ENCODE measurements around the gene RDH8.
A peak's percentile ranks its signal among the peaks of the same experiment; 100 is the strongest.
"Not testable (repeated sequence)": the region's sequence is repeated elsewhere in the genome, so short reads cannot be mapped to it uniquely, and the experiment has no call there.

Gene RDH8

DNA sequence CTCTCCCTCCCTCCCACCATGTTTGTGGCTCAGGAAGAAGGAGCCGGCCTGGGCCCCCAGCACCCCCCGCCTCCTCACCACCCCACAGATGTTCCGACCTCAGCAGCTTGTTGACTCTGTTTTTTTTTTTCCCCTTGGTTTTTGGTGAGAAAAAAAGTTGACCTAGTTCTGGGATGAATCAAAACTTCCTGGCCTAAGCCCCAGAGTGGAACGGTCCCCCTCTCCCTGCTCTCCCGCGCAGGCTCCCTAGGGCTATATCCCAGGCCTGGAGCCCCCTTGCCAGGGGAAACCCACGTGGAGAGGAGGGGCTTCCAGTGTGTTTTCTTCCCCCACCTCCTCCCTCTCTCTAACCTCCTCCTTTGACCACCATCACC, 7.0 kb upstream of the RDH8 start:
- DNase-seq, result no peak

DNA sequence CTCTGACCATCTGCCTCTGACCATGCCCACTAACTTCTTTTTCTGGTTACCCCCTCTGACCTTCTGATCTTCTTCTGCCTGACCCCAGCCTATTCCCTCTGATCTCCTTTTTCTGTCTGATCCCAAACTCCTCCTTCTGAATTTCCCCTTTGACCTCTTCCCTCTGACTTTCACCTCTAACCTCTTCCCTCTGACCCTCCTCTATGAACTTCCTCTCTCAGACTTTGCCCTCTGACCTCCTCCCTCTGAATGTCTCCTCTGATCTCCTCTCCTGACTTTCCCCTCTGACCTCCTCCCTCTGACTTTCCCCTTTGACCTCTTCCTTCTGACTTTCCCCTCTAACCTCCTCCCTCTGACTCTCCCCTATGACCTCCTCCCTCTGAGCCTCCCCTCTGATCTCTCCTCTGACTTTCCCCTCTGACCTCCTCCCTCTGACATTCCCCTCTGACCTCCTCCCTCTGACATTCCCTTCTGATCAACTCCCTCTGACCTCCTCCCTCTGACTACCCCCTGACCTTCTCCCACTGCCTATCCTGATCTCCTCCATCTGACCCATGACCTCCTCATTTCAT, 6.4 kb upstream of the RDH8 start:
- DNase-seq, result no peak

DNA sequence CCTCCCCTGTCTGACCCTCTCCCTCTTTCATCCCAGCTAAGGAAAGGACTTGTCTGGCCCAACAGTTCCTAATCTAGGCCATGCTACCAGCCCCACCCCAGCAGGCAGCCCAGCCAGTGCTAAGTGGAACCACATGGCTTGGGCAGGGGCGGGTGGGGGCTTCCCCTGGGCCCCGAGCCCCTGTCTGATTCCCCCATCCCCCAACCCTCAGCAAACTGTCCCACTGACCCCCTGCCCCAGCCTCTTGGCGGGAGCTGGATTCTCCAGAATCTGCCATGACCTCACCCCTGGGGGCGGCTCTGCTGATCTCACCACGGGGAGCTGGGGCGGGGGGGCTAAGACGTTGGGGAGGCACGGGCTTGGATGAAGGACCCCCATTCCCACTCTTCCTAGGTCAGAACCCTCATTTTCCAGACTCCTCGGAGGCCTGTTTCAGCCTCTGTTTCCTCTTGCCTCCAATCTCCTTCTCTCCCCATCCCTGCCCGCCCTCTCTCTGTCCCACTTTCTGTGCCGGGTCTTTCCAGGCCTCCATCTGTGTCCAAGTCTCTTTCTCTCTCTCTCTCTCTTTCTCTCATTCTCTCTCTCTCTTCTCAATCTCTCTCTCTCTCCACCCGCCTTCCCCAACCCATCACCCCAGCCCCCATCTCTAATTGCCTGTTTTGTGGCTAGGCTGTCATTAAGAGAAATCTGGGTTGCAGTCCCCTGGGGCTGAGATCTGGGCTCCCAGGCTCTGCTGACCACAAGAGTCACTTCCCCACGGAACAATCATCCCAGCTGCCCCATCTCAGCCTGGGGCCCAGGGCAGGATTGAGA, 5.7 kb upstream of the RDH8 start:
- DNase-seq, result no peak

DNA sequence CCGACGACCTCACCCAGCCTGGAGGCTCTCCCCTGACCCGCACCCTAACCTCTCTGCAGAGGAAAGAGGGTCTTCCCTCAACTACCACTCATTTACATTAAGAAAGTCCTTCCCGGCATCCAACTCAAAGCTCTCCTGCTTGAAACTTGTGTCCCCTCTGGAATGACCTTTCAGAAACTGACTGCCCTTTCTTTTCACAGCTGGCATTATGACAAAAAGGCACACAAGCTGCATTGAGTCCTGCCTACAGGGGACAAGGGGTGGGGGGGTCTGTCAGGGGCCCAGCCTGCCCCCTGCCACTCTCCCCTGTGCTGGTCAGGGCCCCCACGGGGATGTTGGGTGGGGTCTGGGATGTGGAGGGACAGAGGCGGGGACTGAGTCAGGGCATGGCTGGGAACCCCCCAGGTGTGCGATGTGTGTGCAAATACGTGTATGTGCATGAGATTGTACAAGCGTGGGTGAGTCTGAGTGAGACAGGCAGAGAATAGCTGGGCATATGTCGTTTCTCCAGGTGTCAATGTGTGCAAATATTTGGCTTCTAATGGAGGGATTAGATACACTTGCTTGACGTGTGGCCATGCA, 5.0 kb upstream of the RDH8 start:
- no peak for DNase-seq

DNA sequence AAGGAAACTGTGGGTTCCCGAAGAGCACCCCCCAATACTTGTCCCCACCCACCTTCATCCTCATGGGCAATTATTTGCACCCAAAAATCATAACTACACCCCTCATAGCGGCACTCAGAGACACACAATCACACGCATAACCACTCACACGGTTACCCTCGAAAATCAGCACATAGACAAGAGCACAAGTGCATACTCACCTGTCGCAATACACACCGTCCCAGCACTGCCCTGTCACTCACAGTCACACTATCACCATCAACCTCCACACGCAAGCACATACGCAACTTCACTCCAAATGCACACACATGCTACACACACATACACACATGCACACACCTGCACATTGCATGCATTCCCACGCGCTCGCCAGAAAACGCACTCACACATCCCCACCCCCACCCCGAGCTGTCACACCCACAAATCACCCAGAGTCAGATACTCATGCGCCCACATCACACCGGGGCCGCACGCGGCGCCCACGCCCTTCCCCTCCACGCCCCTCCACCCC, 3.5 kb upstream of the RDH8 start:
- no peak for DNase-seq

DNA sequence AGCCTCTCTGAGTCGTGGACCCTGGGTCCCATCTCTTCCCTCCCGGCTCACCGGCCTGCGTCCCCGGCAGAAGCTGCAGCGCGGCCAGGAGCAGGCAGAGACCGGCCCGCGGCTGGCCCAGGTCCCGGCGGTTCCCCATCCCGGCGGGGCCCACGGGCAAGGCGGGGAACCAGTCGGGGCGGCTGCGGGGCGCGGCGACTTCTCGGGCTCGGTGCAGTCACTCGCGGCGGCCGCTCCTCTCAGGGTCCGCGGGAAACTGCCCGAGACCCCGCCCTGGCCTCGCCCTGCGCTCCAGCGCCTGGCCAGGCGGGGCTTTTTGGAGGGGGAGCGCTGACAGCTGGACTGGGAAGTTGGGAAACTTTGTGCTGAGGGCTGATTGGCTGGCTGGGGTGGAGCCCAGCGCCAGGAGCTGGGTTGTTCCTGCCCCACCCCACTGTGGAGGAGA, 3.0 kb upstream of the RDH8 start, which contains the start of gene COL5A3:
TSS of gene COL5A3 (minus strand) at position 258 of the 445 bp plus-strand sequence. CDS start at position 139, 119 bp downstream.
- DNase-seq, result no peak

DNA sequence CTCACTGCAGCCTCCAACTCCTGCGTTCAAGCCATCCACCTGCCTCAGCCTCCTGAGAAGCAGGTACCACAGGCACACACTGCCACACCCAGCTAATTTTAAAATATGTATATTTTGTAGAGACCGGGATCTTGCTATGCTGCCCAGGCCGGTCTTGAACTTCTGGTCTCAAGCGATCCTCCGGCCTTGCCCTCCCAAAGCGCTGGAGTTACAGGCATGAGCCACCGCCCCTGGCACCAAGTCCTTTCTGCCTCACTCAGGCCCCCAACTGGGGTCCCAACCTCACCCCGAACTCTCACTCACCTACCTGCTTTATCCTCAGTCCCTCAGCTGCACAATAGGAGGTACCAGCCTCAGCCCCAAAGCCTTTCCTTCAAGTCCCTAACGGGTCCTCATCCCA, 2.3 kb upstream of the RDH8 start:
- DNase-seq, result no peak

DNA sequence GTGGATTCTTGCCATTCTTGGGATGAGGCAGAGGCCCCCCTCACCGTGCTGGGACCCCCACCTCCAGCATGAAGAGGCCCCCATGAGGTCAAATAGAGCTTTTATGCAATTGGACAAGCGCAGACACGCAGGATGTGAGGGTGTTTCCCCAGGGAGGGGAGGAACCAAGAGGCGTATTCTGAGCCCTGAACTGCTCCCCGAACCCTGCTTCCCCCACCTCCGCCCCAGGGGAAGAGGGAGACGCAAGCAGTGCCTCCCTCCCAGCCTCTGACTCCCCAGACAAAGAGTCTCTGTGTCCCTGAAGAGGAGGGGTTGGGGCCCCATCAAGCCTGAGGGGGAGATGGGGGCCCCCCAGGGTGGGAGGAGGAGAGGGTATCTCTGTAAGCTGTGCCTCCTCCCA, 1.3 kb upstream of the RDH8 start:
- no peak for DNase-seq

DNA sequence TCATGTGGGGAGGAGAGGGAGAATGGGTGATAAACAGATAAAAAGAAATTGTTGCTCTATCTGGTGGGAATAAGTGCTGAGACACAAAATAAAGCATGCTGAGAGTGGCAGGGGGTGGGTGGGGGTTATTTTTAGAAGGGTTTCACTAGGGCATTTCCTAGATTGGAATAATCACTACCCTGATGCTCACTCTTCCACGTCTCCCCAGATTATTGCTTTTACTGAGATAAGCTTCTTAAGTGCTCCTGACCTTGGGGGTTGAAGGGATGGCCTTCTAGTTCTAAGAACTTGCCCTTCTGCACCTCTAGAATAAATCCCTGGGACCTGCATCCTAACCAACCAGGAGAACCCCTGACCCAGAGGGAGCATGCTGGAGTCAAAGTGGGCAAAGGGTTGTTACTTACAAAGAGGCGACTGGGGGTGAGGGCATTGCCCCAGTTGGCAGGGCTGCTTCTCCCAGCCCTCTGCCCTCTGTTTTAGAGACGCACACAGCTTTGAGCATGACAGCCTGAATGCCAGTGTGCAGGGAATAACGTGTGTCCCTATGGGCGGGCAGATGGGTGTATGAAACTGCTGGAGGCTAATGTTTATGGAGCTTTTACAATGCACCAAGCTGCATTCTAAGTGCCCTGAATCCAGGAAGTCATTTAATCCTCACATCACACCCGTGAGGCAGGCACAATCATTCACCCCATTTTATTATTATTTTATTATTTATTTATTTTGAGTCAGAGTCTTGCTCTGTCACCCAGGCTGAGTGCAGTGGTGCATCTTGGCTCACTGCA, 743 bp downstream of the RDH8 start:
- no peak for DNase-seq

DNA sequence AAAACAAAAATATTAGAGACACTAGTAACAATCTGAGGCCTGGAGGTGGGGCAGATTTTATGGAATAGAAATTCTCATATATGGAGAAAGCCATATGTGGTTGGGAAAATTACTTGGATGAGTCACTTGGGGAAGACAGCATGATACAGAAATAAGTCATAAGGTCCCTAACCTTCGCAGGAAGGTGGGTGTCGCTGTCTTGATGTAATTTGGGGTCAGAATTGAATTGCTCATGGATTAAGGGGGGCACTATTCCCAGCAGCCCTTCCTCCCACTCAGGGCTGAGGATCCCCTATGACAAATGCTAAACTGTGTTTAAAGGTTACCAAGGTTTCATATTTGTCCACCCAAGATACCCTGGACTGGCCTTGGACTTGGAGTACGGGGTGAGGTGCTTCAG, 5.0 kb downstream of the RDH8 start:
- no peak for DNase-seq

DNA sequence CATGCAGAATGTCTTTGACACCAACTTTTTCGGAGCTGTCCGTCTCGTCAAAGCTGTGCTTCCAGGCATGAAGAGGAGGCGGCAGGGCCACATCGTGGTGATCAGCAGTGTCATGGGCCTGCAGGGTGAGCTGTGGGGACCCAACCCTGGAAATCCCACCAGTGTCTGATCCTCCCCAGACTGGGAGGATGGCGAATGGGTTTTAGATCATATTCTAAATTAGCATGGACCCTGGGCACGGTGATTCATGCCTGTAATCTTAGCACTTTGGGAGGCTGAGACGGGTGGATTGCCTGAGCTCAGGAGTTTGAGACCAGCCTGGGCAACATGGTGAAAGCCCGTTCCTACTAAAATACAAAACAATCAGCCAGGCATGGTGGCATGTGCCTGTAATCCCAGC, 5.5 kb downstream of the RDH8 start:
- no peak for DNase-seq

DNA sequence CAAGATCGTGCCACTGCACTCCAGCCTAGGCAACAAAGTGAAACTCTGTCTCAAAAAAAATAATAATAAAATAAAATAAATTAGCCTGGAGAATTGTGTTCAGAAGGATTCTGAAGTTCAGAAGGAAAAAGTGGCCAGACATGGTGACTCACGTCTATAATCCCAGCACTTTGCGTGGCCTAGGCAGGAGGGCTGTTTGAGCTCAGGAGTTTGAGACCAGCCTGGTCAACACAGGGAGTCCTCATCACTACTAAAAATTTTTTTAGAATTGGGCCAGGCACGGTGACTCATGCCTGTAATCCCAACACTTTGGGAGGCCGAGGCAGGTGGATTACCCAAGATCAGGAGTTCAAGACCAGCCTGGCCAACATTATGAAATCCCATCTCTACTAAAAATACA, 6.0 kb downstream of the RDH8 start:
- no peak for DNase-seq

DNA sequence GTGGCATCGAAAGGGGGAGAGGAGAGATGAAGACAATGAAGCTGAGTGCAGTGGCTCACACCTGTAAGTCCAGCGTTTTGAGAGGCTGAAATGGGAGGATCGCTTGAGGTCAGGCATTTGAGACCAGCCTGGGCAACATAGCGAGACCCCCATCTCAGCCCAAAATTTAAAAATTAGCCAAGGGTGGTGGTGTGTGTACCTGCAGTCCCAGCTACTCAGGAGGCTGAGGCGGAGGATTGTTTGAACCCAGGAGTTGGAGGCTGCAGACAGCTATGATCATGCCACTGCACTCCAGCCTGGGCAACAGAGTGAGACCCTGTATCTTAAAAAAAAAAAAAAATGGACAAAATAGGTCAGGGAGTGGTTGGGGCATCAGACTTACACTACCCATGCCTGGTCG, 7.6 kb downstream of the RDH8 start:
- no peak for DNase-seq

DNA sequence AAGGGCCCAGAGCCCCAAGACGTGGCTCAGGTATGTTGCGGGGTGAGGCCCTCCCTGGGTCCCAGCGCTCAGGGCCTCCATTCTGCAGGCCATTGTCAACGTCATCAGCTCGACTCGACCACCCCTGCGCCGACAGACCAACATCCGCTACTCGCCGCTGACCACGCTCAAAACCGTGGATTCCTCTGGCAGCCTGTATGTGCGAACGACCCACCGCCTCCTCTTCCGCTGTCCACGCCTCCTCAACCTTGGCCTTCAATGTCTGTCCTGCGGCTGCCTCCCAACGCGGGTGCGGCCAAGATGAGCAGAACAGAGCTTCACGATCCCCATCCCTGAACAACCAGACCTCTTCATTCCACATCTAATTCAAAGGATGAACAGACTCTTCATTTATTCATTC, 8.2 kb downstream of the RDH8 start:
- no peak for DNase-seq

DNA sequence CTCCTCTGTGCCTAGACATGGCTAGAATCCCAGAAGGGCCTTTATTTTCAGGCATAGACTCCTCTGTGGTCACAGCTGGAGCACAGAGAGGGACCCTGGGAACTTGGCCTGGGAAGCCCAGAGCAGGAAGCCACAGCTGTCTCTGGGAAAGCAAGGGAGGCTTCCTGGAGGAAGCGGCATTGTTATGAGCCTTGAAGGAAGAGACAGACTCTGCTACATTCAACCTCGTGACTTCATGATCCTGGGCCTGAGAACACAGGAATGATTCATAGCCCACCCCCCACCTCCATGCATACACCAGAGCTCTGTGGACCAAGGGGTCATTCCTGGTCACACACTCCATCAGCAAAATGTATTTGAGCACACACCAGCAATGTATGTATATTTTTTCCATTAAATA, 8.6 kb downstream of the RDH8 start:
- DNase-seq, result no peak

DNA sequence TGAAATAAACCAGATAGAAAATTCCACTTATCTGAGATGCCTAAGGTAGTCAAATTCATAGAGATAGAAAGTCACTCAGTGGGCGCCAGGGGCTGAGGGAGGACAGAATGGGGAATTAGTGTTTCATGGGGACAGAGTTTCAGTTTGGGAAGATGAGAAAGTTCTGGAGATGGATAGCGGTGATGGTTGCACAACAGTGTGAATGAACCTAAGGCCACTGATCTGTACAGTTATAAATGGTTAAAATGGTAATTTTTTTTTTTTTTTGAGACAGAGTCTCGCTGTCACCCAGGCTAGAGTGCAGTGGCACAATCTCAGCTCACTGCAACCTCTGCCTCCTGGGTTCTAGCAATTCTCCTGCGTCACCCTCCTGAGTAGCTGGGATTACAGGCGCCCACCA, 9.8 kb downstream of the RDH8 start:
- DNase-seq, result not testable (repeated sequence)

DNA sequence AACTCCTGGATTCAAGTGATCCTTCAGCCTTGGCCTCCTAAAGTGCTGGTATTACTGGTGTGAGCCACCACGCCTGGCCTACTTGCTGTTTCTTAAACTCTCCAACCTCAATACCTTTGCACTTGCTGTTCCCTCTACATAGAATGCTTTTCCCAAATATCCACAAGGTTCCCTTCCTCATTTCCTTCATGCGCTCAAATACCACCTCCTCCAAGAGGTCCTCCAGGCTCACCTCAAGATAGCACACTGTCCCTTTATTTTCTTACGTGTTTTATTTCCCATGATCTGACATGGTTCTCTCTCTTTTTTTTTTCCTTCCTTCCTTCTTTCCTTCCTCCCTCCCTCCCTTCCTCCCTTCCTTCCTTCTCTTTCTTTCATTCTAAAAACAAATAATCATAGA, 13.5 kb downstream of the RDH8 start:
- DNase-seq, result no peak

DNA sequence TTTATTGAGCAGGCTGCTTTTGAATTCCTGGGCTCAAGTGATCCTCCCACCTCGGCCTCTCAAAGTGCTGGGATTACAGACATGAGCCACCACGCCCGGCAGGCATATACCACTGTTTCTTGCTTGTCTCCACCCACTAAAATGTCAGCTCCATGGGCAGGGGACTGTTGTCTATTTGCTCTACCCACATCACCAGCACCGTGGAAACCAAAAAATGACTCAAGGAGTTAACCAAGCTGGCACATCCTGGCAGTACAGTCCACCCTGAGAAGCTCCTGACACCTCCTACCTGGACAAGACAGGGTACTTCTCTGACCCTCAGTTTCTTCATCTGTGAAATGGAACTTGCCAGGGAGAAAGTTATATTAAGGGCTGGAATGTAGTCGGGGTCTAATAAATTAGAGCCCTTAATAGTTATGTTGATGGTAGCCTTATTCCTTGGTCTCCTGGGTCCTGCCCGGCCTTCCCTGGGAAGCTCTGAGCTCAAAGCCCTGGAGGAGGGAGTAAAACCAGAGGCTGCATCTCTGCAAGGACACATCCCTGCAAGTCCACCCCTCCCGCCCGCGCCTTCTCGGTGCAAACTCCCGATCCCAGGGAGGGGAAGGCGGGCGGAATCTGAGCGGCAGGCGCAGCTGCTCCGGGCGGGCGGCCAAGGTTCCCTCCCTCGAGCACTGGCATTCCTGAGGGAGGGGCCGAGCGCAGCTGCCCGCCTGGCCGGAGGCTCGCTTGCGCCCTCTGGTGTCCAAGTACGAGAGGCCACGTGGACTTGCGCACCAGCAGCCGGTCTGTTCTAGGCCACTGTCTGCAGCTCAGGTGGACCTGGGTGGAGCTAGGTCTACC, 14.1 kb downstream of the RDH8 start:
- DNase-seq, result peak; percentile 95

DNA sequence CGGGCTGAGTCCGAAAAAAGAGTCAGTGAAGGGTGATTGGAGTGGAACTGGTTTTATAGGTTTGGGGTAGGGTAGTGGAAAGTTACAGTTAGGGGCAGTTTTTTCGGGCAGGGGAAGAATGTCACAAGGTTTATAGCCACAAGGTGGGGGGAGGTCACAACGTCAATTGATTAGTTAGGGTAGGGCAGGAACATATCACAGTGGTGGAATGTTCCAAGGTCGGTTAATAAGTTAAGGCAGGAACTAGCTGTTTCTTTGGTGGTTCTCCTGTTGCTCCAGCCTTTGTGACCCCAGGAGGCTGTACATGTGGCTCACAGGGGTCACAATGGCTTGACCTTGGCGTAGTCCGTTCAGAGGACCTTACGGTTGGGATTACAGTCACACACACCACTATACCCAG, 20.3 kb downstream of the RDH8 start:
- DNase-seq, result no peak

DNA sequence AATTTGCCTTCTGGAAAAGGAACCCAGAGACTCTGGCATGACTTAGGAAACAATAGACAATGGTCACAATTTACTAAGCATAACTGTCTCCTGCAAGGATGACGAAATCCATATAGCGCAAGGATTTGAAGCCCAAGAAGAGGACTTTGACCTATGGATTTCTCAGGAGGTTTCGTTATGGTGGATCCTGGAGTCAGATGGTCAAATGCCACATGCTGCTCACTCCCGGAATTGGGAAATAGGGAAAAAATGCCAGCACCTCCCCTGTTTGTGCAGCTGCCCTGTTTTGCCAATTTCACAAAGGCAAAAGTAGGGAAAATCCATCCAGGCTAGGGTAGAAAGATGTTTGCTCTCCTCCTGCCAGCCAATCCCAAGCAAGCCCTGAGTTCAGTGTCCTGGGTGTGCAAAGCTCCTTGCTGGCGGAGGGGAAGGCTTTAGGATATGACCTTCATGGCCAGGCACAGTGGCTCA, 23.4 kb downstream of the RDH8 start:
- DNase-seq, result no peak

DNA sequence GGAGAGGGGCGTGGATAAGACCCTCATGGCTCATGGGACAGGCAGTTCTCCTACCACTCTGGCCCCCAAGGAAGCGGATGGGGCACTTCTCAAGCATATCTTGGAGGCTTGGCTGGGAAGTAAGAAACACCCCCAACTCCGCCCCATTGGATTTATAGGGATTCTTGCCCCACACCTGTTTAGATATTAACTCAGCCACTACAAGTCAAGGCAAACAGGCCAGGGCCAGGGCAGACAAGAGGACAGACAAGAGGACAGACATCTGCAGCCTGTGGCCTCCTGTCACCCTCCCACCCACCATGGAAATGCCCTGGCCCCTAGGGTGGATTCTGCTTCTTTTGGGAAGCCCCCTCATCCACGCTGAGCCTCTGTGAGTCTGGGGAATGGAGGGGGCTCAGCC, 24.1 kb downstream of the RDH8 start:
- DNase-seq, result no peak

DNA sequence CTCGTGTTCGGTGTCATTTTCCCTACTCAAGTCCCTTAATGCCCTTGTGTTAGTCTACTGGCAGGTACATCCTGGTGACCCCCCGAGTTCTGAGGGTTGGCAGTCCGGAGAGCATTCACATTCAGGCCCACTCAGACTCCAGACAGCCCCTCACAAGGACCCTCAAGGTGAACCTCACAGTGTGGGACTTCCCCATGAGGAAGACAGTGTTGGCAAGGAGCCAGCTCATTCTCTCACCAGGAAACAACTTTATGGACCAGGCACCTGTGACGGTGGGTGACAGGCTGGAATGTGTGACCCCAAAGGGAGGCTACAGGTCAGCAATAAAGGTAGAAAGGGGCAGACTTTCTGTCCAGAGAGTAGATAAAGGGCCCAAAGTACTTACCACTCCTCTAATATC, 24.5 kb downstream of the RDH8 start:
- DNase-seq, result no peak

All from NCI-H1105 treated with DMSO at 0.1 percent for 48 hours (cell line).